Hepatocyte (in vitro differentiated cells): Measurements from ENCODE around the gene PIGBOS1. TPM values are rescaled to one million over a fixed set of nuclear protein-coding genes. Genes with fewer than 3 reads are reported as not detected.

ENCODE experiments used
- DNase-seq: peaks from one replicate; pipeline ENCODE4 v3.0.0-alpha.2; 2016; ENCODE audit warnings: low spot score
- H2AFZ ChIP-seq: fragments of 200-600 bp; sonication (generic); 2 replicates; pipeline ENCODE4 v1.6.0; 2016; ENCODE audit warnings: antibody characterized with exemption, mild to moderate bottlenecking
- H3K27ac ChIP-seq: fragments of 200-600 bp; sonication (generic); 2 replicates; pipeline ENCODE4 v1.5.1; 2016; ENCODE audit warnings: mild to moderate bottlenecking
- H3K27me3 ChIP-seq: fragments of 200-600 bp; sonication (generic); 2 replicates; pipeline ENCODE4 v1.6.1; 2016
- H3K36me3 ChIP-seq: fragments of 200-600 bp; sonication (generic); replicated peaks from 2 replicates; pipeline ENCODE4 v1.5.1; 2016; ENCODE audit warnings: low read depth; ENCODE audit not compliant: insufficient read depth
- H3K4me1 ChIP-seq: fragments of 200-600 bp; sonication (generic); 2 replicates; pipeline ENCODE4 v1.5.1; 2016; ENCODE audit warnings: mild to moderate bottlenecking, moderate library complexity; ENCODE audit not compliant: insufficient read depth
- H3K4me2 ChIP-seq: fragments of 200-600 bp; sonication (generic); 2 replicates; pipeline ENCODE4 v1.6.0; 2016
- H3K4me3 ChIP-seq: fragments of 200-600 bp; sonication (generic); 2 replicates; pipeline ENCODE4 v1.5.1; 2016; ENCODE audit warnings: mild to moderate bottlenecking
- H3K79me2 ChIP-seq: fragments of 200-600 bp; sonication (generic); 2 replicates; pipeline ENCODE4 v1.6.0; 2017; ENCODE audit warnings: mild to moderate bottlenecking
- H3K9me2 ChIP-seq: fragments of 200-600 bp; sonication (generic); replicated peaks from 2 replicates; pipeline ENCODE4 v1.6.0; 2017; ENCODE audit warnings: mild to moderate bottlenecking; ENCODE audit not compliant: insufficient read depth
- H3K9me3 ChIP-seq: fragments of 200-600 bp; sonication (generic); 2 replicates; pipeline ENCODE4 v1.5.1; 2016; ENCODE audit warnings: low read depth, mild to moderate bottlenecking
- H4K20me1 ChIP-seq: fragments of 200-600 bp; sonication (generic); 2 replicates; pipeline ENCODE4 v1.6.0; 2016; ENCODE audit warnings: mild to moderate bottlenecking; ENCODE audit not compliant: insufficient read depth, poor library complexity, severe bottlenecking
- EZH2 ChIP-seq: fragments of 200-600 bp; sonication (generic); IDR thresholded peaks from 2 replicates; pipeline ENCODE4 v1.6.1; 2016; ENCODE audit warnings: antibody characterized with exemption, mild to moderate bottlenecking, borderline replicate concordance
- EZH2phosphoT487 ChIP-seq: fragments of 200-600 bp; sonication (generic); IDR thresholded peaks from one replicate; pipeline ENCODE4 v1.6.1; 2018; ENCODE audit warnings: antibody characterized with exemption, mild to moderate bottlenecking, low read depth, moderate library complexity; ENCODE audit not compliant: unreplicated experiment, severe bottlenecking
- WGBS: methylation state at CpG from one replicate; pipeline ENCODE4 v1.1.6; 2016; ENCODE audit warnings: low lambda C conversion rate; ENCODE audit errors: missing lambda C conversion rate; 5-methylcytosine and 5-hydroxymethylcytosine counted together
- polyA plus RNA-seq: library from polyadenylated mRNA; unstranded; fragments of >200 nt; fragmentation: Nextera tagmentation; extraction: Ambion mirVana; gene quantifications from 2 replicates; pipeline ENCODE4 v1.2.1, GENCODE V29; 2016
- total RNA-seq: library from RNA; depleted of rRNA; stranded (reverse); fragments of >200 nt; gene quantifications from 2 replicates; pipeline ENCODE4 v1.2.3, GENCODE V29; 2014
- TF ChIP-seq, protein P1 (sequence below): fragments of 200-600 bp; sonication (generic); IDR thresholded peaks from 2 replicates; pipeline ENCODE4 v1.5.1; 2016; ENCODE audit warnings: antibody characterized with exemption, mild to moderate bottlenecking; ENCODE audit not compliant: poor library complexity

PIGBOS1 gene
- total and polyA plus RNA-seq, 2 experiments from 2014 or later, result 24.8 to 35.0 TPM

DNA sequence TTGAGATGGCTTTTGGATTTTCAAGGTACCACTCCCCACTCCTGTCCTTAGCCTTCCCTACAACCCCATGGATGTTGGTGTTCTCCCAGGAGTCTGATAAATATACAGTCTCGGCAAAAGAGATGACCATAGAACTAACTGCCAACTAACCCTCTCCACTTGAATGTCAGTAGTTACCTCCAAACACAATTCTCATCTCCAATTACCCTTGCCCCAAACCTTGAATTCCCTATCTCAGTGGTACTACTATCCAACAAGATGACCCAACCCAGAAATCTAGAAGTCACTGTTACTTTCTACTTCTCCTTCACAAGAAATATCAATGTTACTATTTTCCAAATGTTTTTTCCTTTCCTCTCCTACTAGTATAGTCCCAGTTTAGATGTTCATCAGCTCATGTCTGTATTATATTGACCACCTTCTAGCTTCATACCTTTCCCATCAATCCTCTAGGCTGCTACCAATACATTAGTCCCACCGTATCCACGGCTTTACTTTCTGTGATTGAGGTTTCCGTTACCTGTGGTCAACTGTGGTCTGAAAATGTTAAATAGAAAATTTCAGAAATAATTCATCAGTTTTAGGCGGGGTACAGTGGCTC lies 38.2 kb upstream of the PIGBOS1 start:
- H3K79me2 ChIP-seq, result no peaks in the 10 kb centered on the region
- no peaks in the 10 kb centered on the region for H3K9me3 ChIP-seq
- no peaks in the 10 kb centered on the region for H3K9me2 ChIP-seq
- no peak overlapping the region for H2AFZ ChIP-seq
- no peak overlapping the region for H3K4me3 ChIP-seq
- TF ChIP-seq EZH2phosphoT487 (no peak), EZH2 (no peak)
- TF ChIP-seq, protein P1, sequence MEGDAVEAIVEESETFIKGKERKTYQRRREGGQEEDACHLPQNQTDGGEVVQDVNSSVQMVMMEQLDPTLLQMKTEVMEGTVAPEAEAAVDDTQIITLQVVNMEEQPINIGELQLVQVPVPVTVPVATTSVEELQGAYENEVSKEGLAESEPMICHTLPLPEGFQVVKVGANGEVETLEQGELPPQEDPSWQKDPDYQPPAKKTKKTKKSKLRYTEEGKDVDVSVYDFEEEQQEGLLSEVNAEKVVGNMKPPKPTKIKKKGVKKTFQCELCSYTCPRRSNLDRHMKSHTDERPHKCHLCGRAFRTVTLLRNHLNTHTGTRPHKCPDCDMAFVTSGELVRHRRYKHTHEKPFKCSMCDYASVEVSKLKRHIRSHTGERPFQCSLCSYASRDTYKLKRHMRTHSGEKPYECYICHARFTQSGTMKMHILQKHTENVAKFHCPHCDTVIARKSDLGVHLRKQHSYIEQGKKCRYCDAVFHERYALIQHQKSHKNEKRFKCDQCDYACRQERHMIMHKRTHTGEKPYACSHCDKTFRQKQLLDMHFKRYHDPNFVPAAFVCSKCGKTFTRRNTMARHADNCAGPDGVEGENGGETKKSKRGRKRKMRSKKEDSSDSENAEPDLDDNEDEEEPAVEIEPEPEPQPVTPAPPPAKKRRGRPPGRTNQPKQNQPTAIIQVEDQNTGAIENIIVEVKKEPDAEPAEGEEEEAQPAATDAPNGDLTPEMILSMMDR, result no peak
- WGBS, result 96% methylated on average over 5 of the region's 5 CpGs
- no peak overlapping the region for H3K27ac ChIP-seq
- H3K27me3 ChIP-seq, result no peaks in the 10 kb centered on the region
- H3K4me1 ChIP-seq, result no peaks in the 10 kb centered on the region
- H3K4me2 ChIP-seq, result no peak overlapping the region
- H3K36me3 ChIP-seq, result no peaks in the 10 kb centered on the region
- no peak for DNase-seq
- no peaks in the 10 kb centered on the region for H4K20me1 ChIP-seq

DNA sequence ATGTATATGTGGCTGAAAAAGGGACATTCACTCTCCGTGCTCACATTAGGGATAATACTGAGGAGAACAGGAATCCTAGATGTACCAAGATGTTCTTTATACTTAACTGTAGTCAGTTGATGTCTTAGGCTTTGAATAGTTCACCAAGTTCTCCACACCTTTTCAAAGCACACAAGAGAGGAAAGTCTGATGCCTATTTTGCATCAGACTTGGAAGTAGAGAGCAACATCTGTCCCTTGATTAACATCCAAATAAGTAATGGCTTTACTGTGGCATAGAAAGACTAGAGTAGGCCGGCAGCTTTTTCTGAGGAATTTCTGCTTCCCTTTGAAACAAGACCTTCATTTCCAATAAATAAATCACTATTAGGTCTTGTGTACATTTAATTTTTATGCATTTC lies 34.1 kb upstream of the PIGBOS1 start:
- 74% methylated on average over 2 of the region's 2 CpGs for WGBS
- Histone ChIP-seq H3K4me1 (no peaks in the 10 kb centered on the region), H3K4me2 (no peak overlapping the region), H3K9me3 (no peaks in the 10 kb centered on the region), H3K27ac (no peak overlapping the region), H3K79me2 (no peaks in the 10 kb centered on the region), H4K20me1 (no peaks in the 10 kb centered on the region), H3K36me3 (no peaks in the 10 kb centered on the region), H2AFZ (no peak overlapping the region), H3K9me2 (no peaks in the 10 kb centered on the region), H3K27me3 (no peaks in the 10 kb centered on the region), H3K4me3 (no peak overlapping the region)
- no peak for TF ChIP-seq EZH2
- TF ChIP-seq, protein P1, result no peak
- no peak for DNase-seq

GRCh38 chr15:55349282-55349681 lies 30.4 kb upstream of the PIGBOS1 start:
- H4K20me1 ChIP-seq, result no peaks in the 10 kb centered on the region
- H3K9me3 ChIP-seq, result no peaks in the 10 kb centered on the region
- DNase-seq, result no peak
- H3K4me1 ChIP-seq, result no peaks in the 10 kb centered on the region
- no peaks in the 10 kb centered on the region for H3K27me3 ChIP-seq
- no peak overlapping the region for H3K4me3 ChIP-seq
- no peaks in the 10 kb centered on the region for H3K79me2 ChIP-seq
- WGBS, result 96% methylated on average over 2 of the region's 2 CpGs
- TF ChIP-seq, protein P1, result no peak
- TF ChIP-seq EZH2phosphoT487, result no peak
- no peak for TF ChIP-seq EZH2
- H2AFZ ChIP-seq, result no peak overlapping the region
- no peak overlapping the region for H3K4me2 ChIP-seq
- no peaks in the 10 kb centered on the region for H3K36me3 ChIP-seq
- H3K27ac ChIP-seq, result no peak overlapping the region
- no peaks in the 10 kb centered on the region for H3K9me2 ChIP-seq
